MM.1S (cell line): ENCODE data around the gene CDH19.

Source experiments
- EZH2 ChIP-seq: fragments of 300-600 bp; sonication (generic); optimal IDR thresholded peaks from 2 replicates; pipeline ENCODE3; 2017; ENCODE audit warnings: low read depth, mild to moderate bottlenecking, antibody characterized with exemption, low read length, mixed read lengths
- EZH2phosphoT487 ChIP-seq: fragments of 300-600 bp; sonication (generic); IDR thresholded peaks from 2 replicates; pipeline ENCODE4 v1.6.1; 2018; ENCODE audit warnings: antibody characterized with exemption, low read length
- TF ChIP-seq, protein P1 (sequence below): fragments of 300-600 bp; sonication (generic); IDR thresholded peaks from 2 replicates; pipeline ENCODE4 v1.5.1; 2016; ENCODE audit warnings: antibody characterized with exemption, low read length, mixed read lengths

DNA sequence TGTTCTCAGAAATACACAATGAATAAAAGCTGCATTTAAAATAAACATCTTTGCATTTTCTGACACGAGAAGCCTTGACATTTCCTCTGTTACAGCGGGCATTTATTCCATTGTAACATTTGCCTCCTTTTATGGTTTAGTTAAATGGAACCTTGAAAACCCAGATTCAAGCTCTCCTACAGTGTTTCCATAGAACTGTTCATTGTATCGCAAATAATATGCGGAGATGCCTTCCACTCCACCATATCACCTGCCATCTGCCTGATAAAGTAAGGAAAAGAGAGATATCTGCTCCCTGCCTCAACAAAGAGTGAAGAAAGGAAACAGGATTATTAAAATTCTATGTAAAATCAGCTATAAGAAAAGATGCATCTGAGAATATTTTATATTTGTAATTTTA, 69.8 kb downstream of the CDH19 start:
- TF ChIP-seq, protein P1, sequence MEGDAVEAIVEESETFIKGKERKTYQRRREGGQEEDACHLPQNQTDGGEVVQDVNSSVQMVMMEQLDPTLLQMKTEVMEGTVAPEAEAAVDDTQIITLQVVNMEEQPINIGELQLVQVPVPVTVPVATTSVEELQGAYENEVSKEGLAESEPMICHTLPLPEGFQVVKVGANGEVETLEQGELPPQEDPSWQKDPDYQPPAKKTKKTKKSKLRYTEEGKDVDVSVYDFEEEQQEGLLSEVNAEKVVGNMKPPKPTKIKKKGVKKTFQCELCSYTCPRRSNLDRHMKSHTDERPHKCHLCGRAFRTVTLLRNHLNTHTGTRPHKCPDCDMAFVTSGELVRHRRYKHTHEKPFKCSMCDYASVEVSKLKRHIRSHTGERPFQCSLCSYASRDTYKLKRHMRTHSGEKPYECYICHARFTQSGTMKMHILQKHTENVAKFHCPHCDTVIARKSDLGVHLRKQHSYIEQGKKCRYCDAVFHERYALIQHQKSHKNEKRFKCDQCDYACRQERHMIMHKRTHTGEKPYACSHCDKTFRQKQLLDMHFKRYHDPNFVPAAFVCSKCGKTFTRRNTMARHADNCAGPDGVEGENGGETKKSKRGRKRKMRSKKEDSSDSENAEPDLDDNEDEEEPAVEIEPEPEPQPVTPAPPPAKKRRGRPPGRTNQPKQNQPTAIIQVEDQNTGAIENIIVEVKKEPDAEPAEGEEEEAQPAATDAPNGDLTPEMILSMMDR, result no peak
- no peak for TF ChIP-seq EZH2phosphoT487
- no peak for TF ChIP-seq EZH2
